GM20000 (cell line): ENCODE data around the gene TNNI3.

Experiments
- DNase-seq: peaks from one replicate; pipeline ENCODE4 v3.0.0; 2012; ENCODE audit warnings: low spot score
- TF ChIP-seq, protein P1 (sequence below): IDR thresholded peaks from 2 replicates; pipeline ENCODE4 v1.5.1; 2012; ENCODE audit warnings: mild to moderate bottlenecking, control low read depth; ENCODE audit errors: extremely low read depth, missing control alignments

Gene TNNI3

DNA sequence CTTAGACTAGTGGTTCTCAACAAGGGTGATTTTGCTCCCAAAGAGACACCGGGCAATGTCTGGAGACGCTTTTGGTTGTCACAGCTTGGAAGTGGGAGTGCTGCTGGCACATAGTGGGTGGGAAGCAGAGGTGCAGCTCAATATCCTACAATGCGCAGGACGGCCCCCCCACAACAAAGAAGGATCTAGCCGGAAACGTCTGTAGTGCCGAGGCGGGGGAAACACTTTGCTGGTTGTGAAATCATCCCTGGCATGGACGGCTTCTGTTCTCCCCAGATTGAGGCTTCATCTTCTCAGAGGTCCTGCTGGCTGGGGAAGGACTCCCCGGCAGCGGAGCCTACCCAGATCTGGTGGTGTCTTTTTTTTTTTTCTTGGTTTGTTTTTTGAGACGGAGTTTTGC is 35.9 kb upstream of the TNNI3 start:
- no peak for DNase-seq
- TF ChIP-seq, protein P1, sequence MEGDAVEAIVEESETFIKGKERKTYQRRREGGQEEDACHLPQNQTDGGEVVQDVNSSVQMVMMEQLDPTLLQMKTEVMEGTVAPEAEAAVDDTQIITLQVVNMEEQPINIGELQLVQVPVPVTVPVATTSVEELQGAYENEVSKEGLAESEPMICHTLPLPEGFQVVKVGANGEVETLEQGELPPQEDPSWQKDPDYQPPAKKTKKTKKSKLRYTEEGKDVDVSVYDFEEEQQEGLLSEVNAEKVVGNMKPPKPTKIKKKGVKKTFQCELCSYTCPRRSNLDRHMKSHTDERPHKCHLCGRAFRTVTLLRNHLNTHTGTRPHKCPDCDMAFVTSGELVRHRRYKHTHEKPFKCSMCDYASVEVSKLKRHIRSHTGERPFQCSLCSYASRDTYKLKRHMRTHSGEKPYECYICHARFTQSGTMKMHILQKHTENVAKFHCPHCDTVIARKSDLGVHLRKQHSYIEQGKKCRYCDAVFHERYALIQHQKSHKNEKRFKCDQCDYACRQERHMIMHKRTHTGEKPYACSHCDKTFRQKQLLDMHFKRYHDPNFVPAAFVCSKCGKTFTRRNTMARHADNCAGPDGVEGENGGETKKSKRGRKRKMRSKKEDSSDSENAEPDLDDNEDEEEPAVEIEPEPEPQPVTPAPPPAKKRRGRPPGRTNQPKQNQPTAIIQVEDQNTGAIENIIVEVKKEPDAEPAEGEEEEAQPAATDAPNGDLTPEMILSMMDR: no peak

DNA sequence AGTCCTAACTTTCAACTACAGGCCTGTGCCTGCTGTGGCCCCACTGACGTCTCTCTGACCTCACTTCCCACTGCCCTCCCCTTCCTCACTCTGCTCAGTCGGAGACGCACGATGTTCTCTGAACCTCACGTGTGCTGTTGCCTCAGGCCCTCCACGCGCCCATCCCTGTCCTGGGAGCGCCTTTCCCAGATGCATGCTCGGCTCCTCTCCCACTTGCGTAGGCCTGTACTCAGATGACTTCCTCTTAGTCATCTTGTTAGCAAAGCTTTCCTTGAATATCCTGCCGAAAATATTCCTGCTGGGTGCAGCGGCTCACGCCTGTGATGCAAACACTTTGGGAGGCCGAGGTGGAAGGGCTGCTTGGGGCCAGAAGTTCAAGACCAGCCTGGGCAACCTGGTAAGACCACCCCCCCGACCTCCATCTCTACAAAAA is 31.9 kb upstream of the TNNI3 start:
- TF ChIP-seq, protein P1: no peak
- no peak for DNase-seq

DNA sequence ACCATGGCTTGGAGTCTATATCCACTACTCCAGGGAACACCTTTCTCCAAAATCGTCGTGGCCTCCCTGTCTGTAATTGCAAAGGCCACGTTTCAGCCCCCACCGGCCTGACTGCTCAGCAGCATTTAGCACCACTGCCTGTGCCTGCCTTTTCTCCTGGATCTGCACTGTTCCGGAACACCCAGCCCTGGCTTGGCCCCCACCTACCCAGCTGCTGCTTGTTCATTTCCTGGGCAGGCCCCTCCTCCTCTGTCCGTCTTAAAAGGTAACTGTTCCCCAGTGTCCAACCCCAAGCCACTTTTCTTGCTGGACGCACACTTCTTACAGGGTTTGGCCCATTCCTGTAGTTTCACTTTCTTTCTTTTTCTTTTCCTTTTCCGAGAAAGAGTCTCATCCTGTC is 31.1 kb upstream of the TNNI3 start:
- TF ChIP-seq, protein P1: no peak
- no peak for DNase-seq

DNA sequence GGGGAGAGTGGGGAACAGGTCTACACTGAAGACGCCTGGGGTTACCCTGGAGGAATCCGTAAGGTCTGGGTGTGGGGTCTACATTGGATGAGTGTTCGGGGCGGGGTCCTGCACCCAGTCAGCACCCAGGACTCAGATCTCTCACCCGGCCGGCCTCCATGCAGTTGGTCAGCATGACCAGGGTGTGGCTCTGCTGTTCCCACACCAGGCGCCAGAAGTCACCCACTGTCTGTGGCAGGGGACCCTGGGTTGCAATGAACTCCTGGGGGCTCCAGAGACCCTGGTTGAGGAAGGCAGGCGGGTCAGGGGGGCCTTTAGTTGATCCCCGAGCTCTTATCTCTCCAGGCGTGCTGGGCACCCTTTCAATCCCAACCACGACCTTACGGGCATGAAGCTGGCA is 28.5 kb upstream of the TNNI3 start:
- DNase-seq: no peak
- TF ChIP-seq, protein P1: no peak

DNA sequence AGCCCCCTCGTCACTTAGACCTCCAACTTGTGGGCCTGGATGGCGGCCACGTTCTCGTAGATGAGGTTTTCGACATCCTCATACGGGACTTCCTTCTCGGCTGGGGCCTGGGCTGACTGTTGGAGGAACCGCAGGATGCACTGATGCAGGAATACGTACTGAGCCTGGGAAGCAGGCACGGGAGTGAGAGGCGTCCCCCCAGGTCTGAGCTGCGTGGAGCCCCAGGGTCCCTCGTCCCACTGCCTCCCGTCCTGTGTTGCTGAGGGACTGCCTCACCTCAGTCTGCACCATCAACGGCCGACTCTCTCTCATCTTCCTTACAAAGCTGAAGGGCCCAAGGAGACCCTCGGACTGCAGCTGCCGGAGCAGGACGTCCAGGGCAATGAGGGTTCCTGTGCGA is 24.2 kb upstream of the TNNI3 start:
- TF ChIP-seq, protein P1: no peak
- DNase-seq: no peak

DNA sequence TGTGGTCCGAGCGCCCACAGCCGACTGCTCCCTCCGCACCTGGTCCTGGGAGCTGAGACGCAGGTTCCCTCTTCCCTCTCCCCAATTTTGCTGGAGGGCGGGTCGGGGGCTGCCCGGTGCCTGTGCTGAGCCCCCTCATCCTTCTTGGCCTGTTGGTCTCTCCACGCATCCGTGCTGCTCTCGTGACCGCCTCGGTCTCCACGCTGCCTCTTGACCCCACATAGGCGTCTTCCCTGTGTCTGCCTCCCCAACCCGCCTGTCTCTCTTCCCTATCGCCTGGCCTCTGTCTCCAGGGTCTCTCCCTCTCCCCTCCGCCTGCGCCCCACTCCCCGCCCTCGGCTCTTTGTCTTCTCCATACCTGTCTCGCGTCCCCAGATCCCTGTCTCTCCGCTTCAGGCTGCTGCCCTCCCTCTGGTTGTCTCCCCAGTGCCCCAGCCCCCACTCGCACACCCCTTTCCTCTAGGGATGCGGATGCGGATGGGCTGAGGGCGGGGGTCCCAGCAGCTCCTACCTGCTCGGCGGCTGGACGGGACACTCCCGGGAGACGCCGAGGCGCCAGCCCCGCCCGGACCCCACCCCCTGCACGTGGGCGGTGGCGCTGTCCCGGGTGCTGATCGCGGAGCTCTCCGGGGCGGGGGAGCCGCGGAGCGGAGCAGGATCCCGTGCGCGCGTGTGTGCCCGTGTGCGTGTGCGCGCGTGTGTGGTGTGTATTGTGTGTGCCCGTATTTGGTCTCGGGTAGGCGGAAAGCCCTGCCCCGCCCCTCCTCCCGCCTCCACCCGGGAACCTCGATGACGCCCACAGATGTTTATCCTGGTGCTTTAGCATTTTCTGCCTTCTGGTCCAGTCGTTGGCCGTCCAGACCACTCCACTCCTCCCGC is 22.3 kb upstream of the TNNI3 start, which contains the start of gene SYT5:
Gene SYT5 (minus strand): TSS at position 684 of the 879 bp plus-strand sequence. CDS start 1,248 bp downstream, outside the sequence.
- peak; percentile 86 for DNase-seq
- TF ChIP-seq, protein P1: no peak

DNA sequence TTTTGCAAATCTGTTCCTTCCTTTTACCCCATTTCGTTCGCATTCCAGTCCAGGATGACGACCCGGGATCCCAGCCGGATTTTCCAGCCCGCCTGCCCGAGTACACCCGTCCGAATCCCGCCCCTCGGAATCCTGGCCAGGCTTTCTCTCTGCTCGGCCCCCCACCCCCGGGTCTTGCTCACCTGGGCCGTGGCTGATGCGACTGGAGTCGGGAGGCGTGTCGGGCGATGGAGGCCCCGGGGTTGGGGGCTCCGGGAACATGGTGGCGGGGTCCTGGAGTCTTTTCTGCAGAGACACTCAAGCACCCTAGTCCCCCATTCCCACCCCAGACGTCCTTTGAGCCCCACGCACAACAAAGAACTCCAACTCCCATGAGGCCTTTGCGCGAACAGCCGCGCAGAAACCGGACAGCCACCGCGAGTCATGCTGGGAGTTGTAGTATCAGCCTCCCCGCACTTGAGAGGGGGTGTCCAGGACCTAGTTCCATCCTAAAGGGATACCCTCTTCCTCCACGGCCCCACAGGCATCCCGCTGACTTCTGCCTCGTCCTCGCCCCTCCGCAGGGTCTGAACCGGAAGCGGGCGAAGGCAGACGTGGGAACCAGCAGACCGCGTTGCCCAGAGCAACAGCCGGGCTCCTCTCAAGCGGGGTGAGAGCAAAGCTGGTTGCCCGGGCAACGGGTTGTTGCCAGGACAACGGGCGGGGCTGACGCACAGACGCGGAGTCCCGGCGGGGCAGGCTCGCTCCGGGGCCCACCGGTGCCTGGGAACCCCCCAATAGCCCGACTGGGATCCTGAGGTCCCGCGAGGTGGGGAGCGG is 21.5 kb upstream of the TNNI3 start:
- TF ChIP-seq, protein P1: no peak
- peak; percentile 96 for DNase-seq
